ENCODE results near the gene ENPP7. TPM values are rescaled to one million over a fixed set of nuclear protein-coding genes. Genes with fewer than 3 reads are reported as not detected.

The ENPP7 gene
- total RNA-seq, 1 experiment from 2014 or later, result not detected

DNA sequence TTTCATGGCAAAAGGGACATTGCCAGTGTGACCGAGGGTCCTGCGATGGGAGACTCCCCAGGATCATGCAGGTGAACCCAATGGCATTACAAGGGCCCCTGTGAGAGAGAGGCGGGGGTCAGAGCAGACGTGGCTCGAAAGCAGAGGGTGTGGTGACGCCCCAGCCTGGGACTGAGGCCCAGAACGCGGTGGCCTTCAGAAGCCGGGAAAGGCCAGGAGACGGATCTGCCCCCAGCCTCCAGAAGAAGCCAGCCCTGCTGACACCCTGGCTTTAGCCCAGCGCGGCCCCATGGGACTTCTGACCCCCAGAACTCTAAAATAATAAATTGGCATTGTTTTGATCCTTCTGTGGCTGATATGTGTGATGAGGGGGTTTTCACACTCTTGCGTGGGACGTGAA is 17.4 kb upstream of the ENPP7 start:
- H3K36me3 ChIP-seq (ENCODE audit: insufficient read depth, low read length, poor library complexity, severe bottlenecking), result no peaks in the 10 kb centered on the region
- no peaks in the 10 kb centered on the region for H3K27me3 ChIP-seq (replicated peaks; ENCODE audit: insufficient read depth, low read depth, low read length, poor library complexity)
- H3K27ac ChIP-seq (ENCODE audit: low read depth, low read length, poor library complexity, severe bottlenecking), result no peak overlapping the region
- H3K9me3 ChIP-seq (ENCODE audit: low read depth, low read length, poor library complexity, severe bottlenecking), result no peaks in the 10 kb centered on the region
- no TSS peak for BruUV-seq (replicated peaks)
- intact Hi-C loops (cut with micrococcal nuclease; ENCODE audit: unreplicated experiment), result no loop called here
- H3K4me1 ChIP-seq (ENCODE audit: insufficient read depth, low read length, poor library complexity, severe bottlenecking), result no peaks in the 10 kb centered on the region
- no peak for DNase-seq (ENCODE audit: low spot score)
- no peak overlapping the region for H3K4me3 ChIP-seq (ENCODE audit: low read depth, low read length, poor library complexity, severe bottlenecking)
- no peak for TF ChIP-seq EZH2 (IDR thresholded peaks at IDR 0.05; ENCODE audit: borderline replicate concordance, low read depth, low read length, poor library complexity, severe bottlenecking)
- TF ChIP-seq, protein P1, sequence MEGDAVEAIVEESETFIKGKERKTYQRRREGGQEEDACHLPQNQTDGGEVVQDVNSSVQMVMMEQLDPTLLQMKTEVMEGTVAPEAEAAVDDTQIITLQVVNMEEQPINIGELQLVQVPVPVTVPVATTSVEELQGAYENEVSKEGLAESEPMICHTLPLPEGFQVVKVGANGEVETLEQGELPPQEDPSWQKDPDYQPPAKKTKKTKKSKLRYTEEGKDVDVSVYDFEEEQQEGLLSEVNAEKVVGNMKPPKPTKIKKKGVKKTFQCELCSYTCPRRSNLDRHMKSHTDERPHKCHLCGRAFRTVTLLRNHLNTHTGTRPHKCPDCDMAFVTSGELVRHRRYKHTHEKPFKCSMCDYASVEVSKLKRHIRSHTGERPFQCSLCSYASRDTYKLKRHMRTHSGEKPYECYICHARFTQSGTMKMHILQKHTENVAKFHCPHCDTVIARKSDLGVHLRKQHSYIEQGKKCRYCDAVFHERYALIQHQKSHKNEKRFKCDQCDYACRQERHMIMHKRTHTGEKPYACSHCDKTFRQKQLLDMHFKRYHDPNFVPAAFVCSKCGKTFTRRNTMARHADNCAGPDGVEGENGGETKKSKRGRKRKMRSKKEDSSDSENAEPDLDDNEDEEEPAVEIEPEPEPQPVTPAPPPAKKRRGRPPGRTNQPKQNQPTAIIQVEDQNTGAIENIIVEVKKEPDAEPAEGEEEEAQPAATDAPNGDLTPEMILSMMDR (conservative IDR thresholded peaks at IDR 0.05; ENCODE audit: low read depth, low read length), result no peak
- ChIA-PET CTCF (no interaction called here), POLR2A (ENCODE audit: low non-redundant PET) (no interaction called here)

DNA sequence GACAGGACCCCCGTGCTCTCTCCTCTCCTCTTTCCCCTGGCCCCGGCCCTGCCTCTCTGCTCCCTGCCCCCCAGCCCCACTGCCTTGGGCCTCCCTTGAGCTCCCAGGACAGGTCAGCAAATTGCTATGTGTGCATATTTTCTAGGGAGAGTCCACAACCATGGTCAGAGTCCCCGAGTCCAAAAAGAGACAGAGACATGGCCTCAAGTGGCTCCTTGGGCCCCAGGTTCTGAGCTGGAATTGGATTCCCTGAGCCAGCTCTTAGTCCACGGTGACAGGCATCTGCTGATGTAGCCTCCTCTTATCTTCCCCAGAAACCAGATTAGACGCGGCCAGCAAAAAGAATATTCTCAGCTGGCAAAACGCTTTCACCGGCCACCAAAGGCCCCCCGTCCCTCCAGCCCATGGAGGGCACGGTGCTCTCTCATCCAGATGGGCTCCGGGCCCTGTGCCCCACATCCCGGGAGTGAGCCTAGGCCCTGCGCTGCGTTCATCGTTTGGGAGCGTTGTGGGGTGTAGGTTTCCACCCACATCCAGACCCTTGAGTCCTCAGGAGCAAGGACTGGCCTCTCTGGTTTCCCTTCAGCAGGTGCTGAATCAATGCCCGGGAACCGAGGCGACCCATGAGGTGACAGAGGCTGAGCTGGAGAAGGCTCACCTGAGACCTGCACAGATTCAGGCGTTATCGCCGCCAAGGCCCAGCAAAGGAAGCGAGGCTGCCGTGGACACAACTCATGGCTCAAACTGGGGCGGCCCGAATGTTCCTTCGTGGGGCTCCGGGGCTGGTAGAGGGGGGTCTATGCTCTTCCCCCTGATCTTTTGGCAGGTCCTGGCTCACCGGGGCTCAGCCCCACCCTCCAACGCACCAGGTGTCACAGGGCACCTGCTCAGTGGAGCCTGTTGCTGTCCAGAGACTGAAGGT is 16.3 kb upstream of the ENPP7 start:
- no TSS peak for BruUV-seq (replicated peaks)
- ChIA-PET POLR2A (ENCODE audit: low non-redundant PET) (no interaction called here), CTCF (no interaction called here)
- intact Hi-C loops (cut with micrococcal nuclease; ENCODE audit: unreplicated experiment), result no loop called here
- TF ChIP-seq, protein P1 (conservative IDR thresholded peaks at IDR 0.05; ENCODE audit: low read depth, low read length), result no peak
- TF ChIP-seq EZH2 (IDR thresholded peaks at IDR 0.05; ENCODE audit: borderline replicate concordance, low read depth, low read length, poor library complexity, severe bottlenecking), result no peak
- no peak overlapping the region for H3K4me3 ChIP-seq (ENCODE audit: low read depth, low read length, poor library complexity, severe bottlenecking)
- H3K9me3 ChIP-seq (ENCODE audit: low read depth, low read length, poor library complexity, severe bottlenecking), result no peaks in the 10 kb centered on the region
- no peaks in the 10 kb centered on the region for H3K36me3 ChIP-seq (ENCODE audit: insufficient read depth, low read length, poor library complexity, severe bottlenecking)
- no peaks in the 10 kb centered on the region for H3K4me1 ChIP-seq (ENCODE audit: insufficient read depth, low read length, poor library complexity, severe bottlenecking)
- H3K27ac ChIP-seq (ENCODE audit: low read depth, low read length, poor library complexity, severe bottlenecking), result no peak overlapping the region
- DNase-seq (ENCODE audit: low spot score), result no peak
- H3K27me3 ChIP-seq (replicated peaks; ENCODE audit: insufficient read depth, low read depth, low read length, poor library complexity), result no peaks in the 10 kb centered on the region

DNA sequence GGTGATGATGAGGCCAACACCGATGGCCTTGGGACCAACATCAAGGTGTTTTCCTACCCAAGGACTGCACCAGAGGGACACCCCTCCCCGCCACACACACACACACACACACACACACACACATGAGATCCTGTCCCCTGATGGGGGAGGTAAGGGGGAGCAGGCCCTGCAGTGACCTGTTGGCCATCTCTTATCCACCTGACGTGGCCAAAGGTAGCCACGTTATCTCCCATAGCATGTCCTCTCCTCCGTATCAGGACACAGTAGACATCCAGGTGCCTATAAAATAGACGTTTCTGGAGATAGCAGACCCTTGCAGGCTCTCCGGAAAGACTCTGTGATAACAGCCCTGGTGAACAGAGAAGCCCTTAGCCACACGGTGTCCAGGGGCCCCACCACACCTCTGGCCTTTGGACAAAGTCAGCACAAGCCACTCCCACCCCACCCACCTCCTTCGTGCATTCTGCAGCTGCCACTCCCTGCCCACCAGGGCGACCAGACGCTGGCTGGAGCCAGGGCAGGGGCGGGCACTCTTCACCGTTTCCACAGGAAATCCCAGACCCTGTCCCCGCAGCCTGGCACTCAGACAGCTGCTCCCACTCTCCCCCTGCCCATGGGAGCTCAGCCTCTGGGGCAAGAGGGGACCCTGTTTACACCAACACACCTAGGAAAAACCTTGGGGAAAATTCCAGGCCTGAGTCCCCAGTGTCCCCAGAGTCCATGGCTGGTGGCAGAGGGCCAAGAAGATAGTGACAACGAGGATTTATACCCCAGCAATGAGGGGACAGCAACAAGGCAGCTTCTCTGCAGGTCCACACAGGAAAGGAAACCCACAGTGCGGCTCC is 15.4 kb upstream of the ENPP7 start:
- Histone ChIP-seq H3K4me3 (ENCODE audit: low read depth, low read length, poor library complexity, severe bottlenecking) (no peak overlapping the region), H3K27me3 (replicated peaks; ENCODE audit: insufficient read depth, low read depth, low read length, poor library complexity) (no peaks in the 10 kb centered on the region), H3K9me3 (ENCODE audit: low read depth, low read length, poor library complexity, severe bottlenecking) (no peaks in the 10 kb centered on the region), H3K36me3 (ENCODE audit: insufficient read depth, low read length, poor library complexity, severe bottlenecking) (no peaks in the 10 kb centered on the region), H3K4me1 (ENCODE audit: insufficient read depth, low read length, poor library complexity, severe bottlenecking) (no peaks in the 10 kb centered on the region), H3K27ac (ENCODE audit: low read depth, low read length, poor library complexity, severe bottlenecking) (no peak overlapping the region)
- intact Hi-C loops (cut with micrococcal nuclease; ENCODE audit: unreplicated experiment), result no loop called here
- ChIA-PET POLR2A (ENCODE audit: low non-redundant PET) (no interaction called here), CTCF (no interaction called here)
- TF ChIP-seq EZH2 (IDR thresholded peaks at IDR 0.05; ENCODE audit: borderline replicate concordance, low read depth, low read length, poor library complexity, severe bottlenecking), result no peak
- TF ChIP-seq, protein P1 (conservative IDR thresholded peaks at IDR 0.05; ENCODE audit: low read depth, low read length), result no peak
- BruUV-seq (replicated peaks), result no TSS peak
- no peak for DNase-seq (ENCODE audit: low spot score)
